HCT116 (cell line): ENCODE results near the gene FRMD4A. TPM values are rescaled to one million over a fixed set of nuclear protein-coding genes. Genes with fewer than 3 reads are reported as not detected.

Source experiments
- ATAC-seq: fragments of 200-7000 bp; cut with Tn5 transposase; 2 replicates; pipeline ENCODE4 v1.9.1; 2020; ENCODE audit warnings: mild to moderate bottlenecking, moderate library complexity
- BruUV-seq: library from RNA; stranded (reverse); fragments of 400-500 nt; replicated peaks from 2 replicates; lab custom pipeline; 2021; lab: Mats Ljungman, UMichigan
- CTCF ChIA-PET: fragments of 300-600 bp; sonication (Branson Sonifier 250); formaldehyde crosslinking; loops from one replicate; lab custom pipeline; 2021; ENCODE audit warnings: antibody characterized with exemption; lab: Charles Lee
- POLR2A ChIA-PET: fragments of 300-600, 350-600 bp; sonication (Branson Sonifier 250); formaldehyde crosslinking; loops from one replicate; lab custom pipeline; 2021; ENCODE audit warnings: antibody characterized with exemption; lab: Charles Lee
- RAD21 ChIA-PET, 2 experiments: fragments of 300-600 bp; sonication (Branson Sonifier 250); formaldehyde crosslinking; loops; one replicate each; lab custom pipeline; 2023; ENCODE audit warnings: low total read pairs in 2 of 2; ENCODE audit not compliant: uncharacterized antibody in 2 of 2, unreplicated experiment in 2 of 2, low non-redundant PET in 1 of 2; lab: Charles Lee
- DNase-seq: peaks from one replicate; pipeline ENCODE4 v3.0.0-alpha.2; 2010; ENCODE audit warnings: low read depth, low spot score
- H2AFZ ChIP-seq: fragments of 200-600 bp; shearing (Covaris generic), sonication (generic); 2 replicates; pipeline ENCODE4 v1.6.1; 2017; ENCODE audit warnings: low read depth, mixed run types, mixed read lengths, antibody characterized with exemption, low read length; ENCODE audit not compliant: poor library complexity, severe bottlenecking
- H3K27ac ChIP-seq: 2 replicates; pipeline ENCODE4 v1.5.1; 2012; ENCODE audit warnings: low read depth, low read length
- H3K27me3 ChIP-seq: fragments of 200-600 bp; sonication (generic); 2 replicates; pipeline ENCODE4 v1.6.1; 2016; ENCODE audit warnings: mixed run types, low read length, mixed read lengths; ENCODE audit not compliant: insufficient read depth
- H3K36me3 ChIP-seq, 2 experiments: fragments of 200-500 bp in 1 of 2; fragments of 200-600 bp in 1 of 2; sonication (Bioruptor generic) in 1 of 2; sonication (generic) in 1 of 2; 2 replicates each; pipeline versions ENCODE4 v1.5.1 to v1.6.1; 2014 to 2016; ENCODE audit warnings: low read length in 2 of 2, inconsistent platforms in 1 of 2, mixed read lengths in 1 of 2, mixed run types in 1 of 2; ENCODE audit not compliant: insufficient read depth in 2 of 2, control insufficient read depth in 1 of 2
- H3K4me1 ChIP-seq, 2 experiments: fragments of 200-600 bp in 1 of 2; sonication (generic) in 1 of 2; 2 replicates each; pipeline versions ENCODE4 v1.5.1 to v1.6.1; 2012 to 2017; ENCODE audit warnings: low read length in 2 of 2, inconsistent platforms in 1 of 2, mild to moderate bottlenecking in 1 of 2, mixed read lengths in 1 of 2, mixed run types in 1 of 2, moderate library complexity in 1 of 2; ENCODE audit not compliant: insufficient read depth in 2 of 2, control insufficient read depth in 1 of 2
- H3K4me2 ChIP-seq: fragments of 200-600 bp; sonication (generic); 2 replicates; pipeline ENCODE4 v1.6.1; 2017; ENCODE audit warnings: mixed run types, low read length, mixed read lengths
- H3K4me3 ChIP-seq, 2 experiments: fragments of 200-600 bp in 1 of 2; sonication (generic) in 1 of 2; replicated peaks in 1 of 2; 2 replicates each; pipeline ENCODE4 v1.5.1; 2011 to 2016; ENCODE audit warnings: low read length in 2 of 2, control low read depth in 1 of 2, low read depth in 1 of 2, mild to moderate bottlenecking in 1 of 2, mixed read lengths in 1 of 2, mixed run types in 1 of 2
- H3K79me2 ChIP-seq: fragments of 200-600 bp; sonication (generic); 2 replicates; pipeline ENCODE4 v1.6.1; 2017; ENCODE audit warnings: mild to moderate bottlenecking, mixed run types, low read length, moderate library complexity, mixed read lengths; ENCODE audit not compliant: insufficient read depth
- H3K9ac ChIP-seq: fragments of 200-600 bp; sonication (generic); 2 replicates; pipeline ENCODE4 v1.6.1; 2016; ENCODE audit warnings: low read length, mixed read lengths
- H3K9me2 ChIP-seq: fragments of 200-600 bp; sonication (generic), shearing (Covaris generic); 2 replicates; pipeline ENCODE4 v1.6.1; 2017; ENCODE audit warnings: mixed run types, mild to moderate bottlenecking, moderate library complexity; ENCODE audit not compliant: insufficient read depth
- H3K9me3 ChIP-seq, 2 experiments: fragments of 200-500 bp in 1 of 2; fragments of 200-600 bp in 1 of 2; sonication (Bioruptor generic) in 1 of 2; sonication (generic) in 1 of 2; 2 replicates each; pipeline ENCODE4 v1.6.1; 2014 to 2017; ENCODE audit warnings: low read length in 2 of 2, mixed read lengths in 2 of 2, inconsistent platforms in 1 of 2, low read depth in 1 of 2, mild to moderate bottlenecking in 1 of 2, mixed run types in 1 of 2, moderate library complexity in 1 of 2; ENCODE audit not compliant: control insufficient read depth in 1 of 2, insufficient read depth in 1 of 2
- H4K20me1 ChIP-seq: fragments of 200-600 bp; sonication (generic), shearing (Covaris generic); 2 replicates; pipeline ENCODE4 v1.6.1; 2017; ENCODE audit warnings: mixed run types, mild to moderate bottlenecking, moderate library complexity; ENCODE audit not compliant: insufficient read depth
- CBX3 ChIP-seq: IDR thresholded peaks from 2 replicates; pipeline ENCODE4 v1.6.1; 2012; ENCODE audit warnings: low read depth
- CEBPB ChIP-seq: IDR thresholded peaks from 2 replicates; pipeline ENCODE4 v1.6.1; 2012; ENCODE audit warnings: low read depth
- CTCF ChIP-seq, 3 experiments: fragments of 200-600 bp in 1 of 3; sonication (generic) in 1 of 3; IDR thresholded peaks in 2 of 3; conservative IDR thresholded peaks in 1 of 3; 2 replicates each; pipeline ENCODE4 v1.5.1; 2012 to 2017; ENCODE audit warnings: low read depth in 2 of 3, low read length in 2 of 3, antibody characterized with exemption in 1 of 3, borderline replicate concordance in 1 of 3, control low read depth in 1 of 3, mild to moderate bottlenecking in 1 of 3, mixed read lengths in 1 of 3, mixed run types in 1 of 3, moderate library complexity in 1 of 3; ENCODE audit not compliant: insufficient read depth in 1 of 3
- ELF1 ChIP-seq: IDR thresholded peaks from 2 replicates; pipeline ENCODE4 v1.6.1; 2012; ENCODE audit warnings: low read depth, borderline replicate concordance
- FOSL1 ChIP-seq: IDR thresholded peaks from 2 replicates; pipeline ENCODE4 v1.6.1; 2012; ENCODE audit warnings: low read depth
- JUND ChIP-seq: IDR thresholded peaks from 2 replicates; pipeline ENCODE4 v1.6.1; 2012
- MAX ChIP-seq: IDR thresholded peaks from 2 replicates; pipeline ENCODE4 v1.6.1; 2012
- POLR2A ChIP-seq: IDR thresholded peaks from 2 replicates; pipeline ENCODE4 v1.7.0; 2011; ENCODE audit warnings: borderline replicate concordance; ENCODE audit not compliant: insufficient read depth, insufficient read length; ENCODE audit errors: extremely low read depth
- POLR2AphosphoS5 ChIP-seq: IDR thresholded peaks from 2 replicates; pipeline ENCODE4 v1.6.1; 2011; ENCODE audit warnings: mild to moderate bottlenecking, low read depth, low read length, moderate library complexity
- RAD21 ChIP-seq: IDR thresholded peaks from 2 replicates; pipeline ENCODE4 v1.6.1; 2012; ENCODE audit warnings: low read depth, mild to moderate bottlenecking
- REST ChIP-seq: IDR thresholded peaks from 2 replicates; pipeline ENCODE4 v1.6.1; 2012; ENCODE audit warnings: low read depth
- SIN3A ChIP-seq: IDR thresholded peaks from 2 replicates; pipeline ENCODE4 v1.6.1; 2012; ENCODE audit warnings: low read depth
- SP1 ChIP-seq: IDR thresholded peaks from 2 replicates; pipeline ENCODE4 v1.6.1; 2012; ENCODE audit warnings: low read depth
- SRF ChIP-seq: IDR thresholded peaks from 2 replicates; pipeline ENCODE4 v1.6.1; 2012; ENCODE audit warnings: low read depth
- YY1 ChIP-seq: IDR thresholded peaks from 2 replicates; pipeline ENCODE4 v1.6.1; 2011; ENCODE audit warnings: low read length, low read depth, moderate library complexity, mild to moderate bottlenecking; ENCODE audit not compliant: insufficient replicate concordance; ENCODE audit errors: extremely low read depth
- ZFX ChIP-seq: fragments of 450-650 bp; IDR thresholded peaks from 2 replicates; pipeline ENCODE4 v1.6.1; 2017
- ZNF274 ChIP-seq: fragments of 200-500 bp; sonication (Bioruptor generic); IDR thresholded peaks from 2 replicates; pipeline ENCODE4 v1.6.1; 2014; ENCODE audit warnings: mild to moderate bottlenecking, low read depth, low read length, inconsistent platforms
- intact Hi-C: fragments of 100-400 bp; cut with micrococcal nuclease; formaldehyde crosslinking; loops from 2 replicates; pipeline ENCODE4 v1.10.0; 2022
- total RNA-seq: library from RNA; stranded (reverse); gene quantifications from one replicate; pipeline ENCODE4 v1.2.1, GENCODE V29; 2021; ENCODE audit not compliant: unreplicated experiment

FRMD4A gene
- total RNA-seq, 1 experiment from 2014 or later, result 0.20 TPM

- no peak overlapping the region for H3K9ac ChIP-seq
- ChIA-PET POLR2A (no interaction called here), RAD21 (no interaction called here), CTCF (no interaction called here)
- H3K9me2 ChIP-seq, result no peaks in the 10 kb centered on the region
- H3K27me3 ChIP-seq, result no peaks in the 10 kb centered on the region
- TF ChIP-seq YY1 (no peak), ELF1 (no peak), FOSL1 (no peak), MAX (no peak), SRF (no peak), CTCF (IDR thresholded peaks at IDR 0.05 in 2 of 3, conservative IDR thresholded peaks at IDR 0.05 in 1 of 3; ENCODE audit: borderline replicate concordance in 1 of 3, insufficient read depth in 1 of 3, low read depth in 2 of 3, low read length in 2 of 3) (no peak), CEBPB (no peak), JUND (no peak), REST (no peak), SIN3A (no peak), RAD21 (no peak), SP1 (no peak), POLR2AphosphoS5 (no peak), ZFX (no peak), CBX3 (no peak), ZNF274 (no peak), POLR2A (no peak)
- H3K79me2 ChIP-seq, result no peaks in the 10 kb centered on the region
- no peak for ATAC-seq
- H3K4me2 ChIP-seq, result no peak overlapping the region
- H3K27ac ChIP-seq, result no peak overlapping the region
- intact Hi-C loops, result no loop called here
- no peaks in the 10 kb centered on the region for H3K36me3 ChIP-seq
- BruUV-seq, result no TSS peak
- H3K9me3 ChIP-seq, result no peaks in the 10 kb centered on the region
- H3K4me3 ChIP-seq, result no peak overlapping the region
- no peak for DNase-seq
- H4K20me1 ChIP-seq, result no peaks in the 10 kb centered on the region
- no peaks in the 10 kb centered on the region for H3K4me1 ChIP-seq
- no peak overlapping the region for H2AFZ ChIP-seq
Observed at GRCh38 chr10:13657101-13657680, 673.5 kb downstream of the FRMD4A start.
